A549 (cell line): ENCODE results near the gene ALX1.
A peak's percentile ranks its signal among the peaks of the same experiment; 100 is the strongest.

Experiments used
- CHD2 ChIP-seq: fragments of 150-350 bp; IDR thresholded peaks from 2 replicates; pipeline ENCODE4 v1.6.1; 2014; ENCODE audit warnings: low read length; ENCODE audit not compliant: partially characterized antibody
- HDAC2 ChIP-seq: fragments of 200-600 bp; sonication (generic); IDR thresholded peaks from 2 replicates; pipeline ENCODE4 v1.6.1; 2016
- HOXB13 ChIP-seq: fragments of 250-450 bp; sonication (Bioruptor Pico); IDR thresholded peaks from 2 replicates; pipeline ENCODE4 v1.5.0; 2020; ENCODE audit warnings: low read depth, mild to moderate bottlenecking, moderate library complexity
- JUN ChIP-seq, 2 experiments: fragments of >200 bp; sonication (Bioruptor Twin); formaldehyde crosslinking; IDR thresholded peaks; 2 replicates in 1 of 2; 3 replicates in 1 of 2; pipeline ENCODE4 v1.6.1; 2016 to 2017
- KDM1A ChIP-seq: fragments of 200-600 bp; sonication (generic); IDR thresholded peaks from 2 replicates; pipeline ENCODE4 v1.6.1; 2016; ENCODE audit warnings: low read depth, mild to moderate bottlenecking
- NFE2L2 ChIP-seq: fragments of 150-350 bp; conservative IDR thresholded peaks from 2 replicates; pipeline ENCODE4 v1.6.1; 2014; ENCODE audit warnings: low read length
- POLR2A ChIP-seq: IDR thresholded peaks from 2 replicates; pipeline ENCODE4 v1.6.1; 2012; ENCODE audit warnings: mild to moderate bottlenecking, low read length
- POLR2AphosphoS2 ChIP-seq: conservative IDR thresholded peaks from 2 replicates; pipeline ENCODE4 v1.6.1; 2012; ENCODE audit warnings: low read length, improper control_type of control experiment, inconsistent platforms
- USF2 ChIP-seq: fragments of 450-650 bp; IDR thresholded peaks from 2 replicates; pipeline ENCODE4 v1.6.1; 2014; ENCODE audit warnings: antibody characterized with exemption
- TF ChIP-seq, protein P1 (sequence below): fragments of >200 bp; sonication (Bioruptor Twin); formaldehyde crosslinking; IDR thresholded peaks from 3 replicates; pipeline ENCODE4 v1.5.1; 2016
- TF ChIP-seq, protein P2 (sequence below): IDR thresholded peaks from 2 replicates; pipeline ENCODE4 v1.6.1; 2012; ENCODE audit warnings: low read depth, borderline replicate concordance
- TF ChIP-seq, protein P3 (sequence below): fragments of 200-600 bp; sonication (generic); IDR thresholded peaks from 2 replicates; pipeline ENCODE4 v1.6.1; 2016; ENCODE audit warnings: antibody characterized with exemption, mild to moderate bottlenecking, moderate library complexity
- TF ChIP-seq, protein P4 (sequence below): IDR thresholded peaks from 2 replicates; pipeline ENCODE4 v1.6.1; 2012

GRCh38 chr12:85275374-85275773, 4.6 kb upstream of the ALX1 start:
- no peak for TF ChIP-seq USF2
- TF ChIP-seq, protein P1, sequence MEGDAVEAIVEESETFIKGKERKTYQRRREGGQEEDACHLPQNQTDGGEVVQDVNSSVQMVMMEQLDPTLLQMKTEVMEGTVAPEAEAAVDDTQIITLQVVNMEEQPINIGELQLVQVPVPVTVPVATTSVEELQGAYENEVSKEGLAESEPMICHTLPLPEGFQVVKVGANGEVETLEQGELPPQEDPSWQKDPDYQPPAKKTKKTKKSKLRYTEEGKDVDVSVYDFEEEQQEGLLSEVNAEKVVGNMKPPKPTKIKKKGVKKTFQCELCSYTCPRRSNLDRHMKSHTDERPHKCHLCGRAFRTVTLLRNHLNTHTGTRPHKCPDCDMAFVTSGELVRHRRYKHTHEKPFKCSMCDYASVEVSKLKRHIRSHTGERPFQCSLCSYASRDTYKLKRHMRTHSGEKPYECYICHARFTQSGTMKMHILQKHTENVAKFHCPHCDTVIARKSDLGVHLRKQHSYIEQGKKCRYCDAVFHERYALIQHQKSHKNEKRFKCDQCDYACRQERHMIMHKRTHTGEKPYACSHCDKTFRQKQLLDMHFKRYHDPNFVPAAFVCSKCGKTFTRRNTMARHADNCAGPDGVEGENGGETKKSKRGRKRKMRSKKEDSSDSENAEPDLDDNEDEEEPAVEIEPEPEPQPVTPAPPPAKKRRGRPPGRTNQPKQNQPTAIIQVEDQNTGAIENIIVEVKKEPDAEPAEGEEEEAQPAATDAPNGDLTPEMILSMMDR, result no peak
- TF ChIP-seq, protein P2, sequence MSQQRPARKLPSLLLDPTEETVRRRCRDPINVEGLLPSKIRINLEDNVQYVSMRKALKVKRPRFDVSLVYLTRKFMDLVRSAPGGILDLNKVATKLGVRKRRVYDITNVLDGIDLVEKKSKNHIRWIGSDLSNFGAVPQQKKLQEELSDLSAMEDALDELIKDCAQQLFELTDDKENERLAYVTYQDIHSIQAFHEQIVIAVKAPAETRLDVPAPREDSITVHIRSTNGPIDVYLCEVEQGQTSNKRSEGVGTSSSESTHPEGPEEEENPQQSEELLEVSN, result peak; percentile 65; the same call in 1 of the 2 replicates
- TF ChIP-seq JUN (IDR thresholded peaks at IDR 0.05), result no peak
- no peak for TF ChIP-seq CHD2
- TF ChIP-seq KDM1A, result no peak
- TF ChIP-seq POLR2A, result no peak
- TF ChIP-seq NFE2L2, result no peak
- TF ChIP-seq, protein P3, sequence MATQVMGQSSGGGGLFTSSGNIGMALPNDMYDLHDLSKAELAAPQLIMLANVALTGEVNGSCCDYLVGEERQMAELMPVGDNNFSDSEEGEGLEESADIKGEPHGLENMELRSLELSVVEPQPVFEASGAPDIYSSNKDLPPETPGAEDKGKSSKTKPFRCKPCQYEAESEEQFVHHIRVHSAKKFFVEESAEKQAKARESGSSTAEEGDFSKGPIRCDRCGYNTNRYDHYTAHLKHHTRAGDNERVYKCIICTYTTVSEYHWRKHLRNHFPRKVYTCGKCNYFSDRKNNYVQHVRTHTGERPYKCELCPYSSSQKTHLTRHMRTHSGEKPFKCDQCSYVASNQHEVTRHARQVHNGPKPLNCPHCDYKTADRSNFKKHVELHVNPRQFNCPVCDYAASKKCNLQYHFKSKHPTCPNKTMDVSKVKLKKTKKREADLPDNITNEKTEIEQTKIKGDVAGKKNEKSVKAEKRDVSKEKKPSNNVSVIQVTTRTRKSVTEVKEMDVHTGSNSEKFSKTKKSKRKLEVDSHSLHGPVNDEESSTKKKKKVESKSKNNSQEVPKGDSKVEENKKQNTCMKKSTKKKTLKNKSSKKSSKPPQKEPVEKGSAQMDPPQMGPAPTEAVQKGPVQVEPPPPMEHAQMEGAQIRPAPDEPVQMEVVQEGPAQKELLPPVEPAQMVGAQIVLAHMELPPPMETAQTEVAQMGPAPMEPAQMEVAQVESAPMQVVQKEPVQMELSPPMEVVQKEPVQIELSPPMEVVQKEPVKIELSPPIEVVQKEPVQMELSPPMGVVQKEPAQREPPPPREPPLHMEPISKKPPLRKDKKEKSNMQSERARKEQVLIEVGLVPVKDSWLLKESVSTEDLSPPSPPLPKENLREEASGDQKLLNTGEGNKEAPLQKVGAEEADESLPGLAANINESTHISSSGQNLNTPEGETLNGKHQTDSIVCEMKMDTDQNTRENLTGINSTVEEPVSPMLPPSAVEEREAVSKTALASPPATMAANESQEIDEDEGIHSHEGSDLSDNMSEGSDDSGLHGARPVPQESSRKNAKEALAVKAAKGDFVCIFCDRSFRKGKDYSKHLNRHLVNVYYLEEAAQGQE, result no peak
- no peak for TF ChIP-seq HDAC2
- TF ChIP-seq, protein P4, sequence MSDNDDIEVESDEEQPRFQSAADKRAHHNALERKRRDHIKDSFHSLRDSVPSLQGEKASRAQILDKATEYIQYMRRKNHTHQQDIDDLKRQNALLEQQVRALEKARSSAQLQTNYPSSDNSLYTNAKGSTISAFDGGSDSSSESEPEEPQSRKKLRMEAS, result peak; percentile 52; the same call in 1 of the 2 replicates
- no peak for TF ChIP-seq HOXB13 (CRISPR knock-in tag)
- no peak for TF ChIP-seq POLR2AphosphoS2
